IMR-90 (cell line): ENCODE measurements around the gene DMXL1. TPM values are rescaled to one million over a fixed set of nuclear protein-coding genes. Genes with fewer than 3 reads are reported as not detected.

Experiments
- ATAC-seq: fragments of 200-7000 bp; cut with Tn5 transposase; 2 replicates; pipeline ENCODE4 v1.9.1; 2020; ENCODE audit warnings: low read depth, mild to moderate bottlenecking, moderate library complexity
- BruUV-seq: library from RNA; stranded (reverse); fragments of 400-500 nt; replicated peaks from 2 replicates; lab custom pipeline; 2021; lab: Mats Ljungman, UMichigan
- CTCF ChIA-PET: fragments of 300-600 bp; formaldehyde crosslinking; extraction: SDS; loops from one replicate; lab custom pipeline; 2021; ENCODE audit warnings: antibody characterized with exemption; lab: Yijun Ruan, JAX
- POLR2A ChIA-PET: fragments of 300-600 bp; sonication (Branson Sonifier 250); formaldehyde crosslinking; loops from one replicate; lab custom pipeline; 2022; ENCODE audit warnings: antibody characterized with exemption; ENCODE audit not compliant: unreplicated experiment; lab: Charles Lee
- DNase-seq: peaks from one replicate; pipeline ENCODE4 v3.0.0; 2013
- H2AFZ ChIP-seq: replicated peaks from 2 replicates; pipeline ENCODE3; 2013; ENCODE audit warnings: low read length, mild to moderate bottlenecking; ENCODE audit not compliant: poor library complexity
- H2AK5ac ChIP-seq: 2 replicates; pipeline ENCODE4 v1.6.1; 2013; ENCODE audit warnings: low read depth, low read length, inconsistent platforms
- H2AK9ac ChIP-seq: replicated peaks from 2 replicates; pipeline ENCODE3; 2013; ENCODE audit warnings: mild to moderate bottlenecking, low read depth, low read length, moderate library complexity; ENCODE audit not compliant: poor library complexity
- H2BK120ac ChIP-seq: 2 replicates; pipeline ENCODE4 v1.6.1; 2013; ENCODE audit warnings: low read depth, low read length, inconsistent platforms
- H2BK15ac ChIP-seq: 3 replicates; pipeline ENCODE4 v1.6.1; 2013; ENCODE audit warnings: low read depth, low read length, inconsistent platforms
- H2BK20ac ChIP-seq: 2 replicates; pipeline ENCODE4 v1.6.1; 2013; ENCODE audit warnings: low read depth, mild to moderate bottlenecking, inconsistent platforms, low read length, moderate library complexity
- H2BK5ac ChIP-seq: 2 replicates; pipeline ENCODE4 v1.6.1; 2013; ENCODE audit warnings: mild to moderate bottlenecking, low read depth, low read length, inconsistent platforms; ENCODE audit not compliant: poor library complexity, severe bottlenecking
- H3K14ac ChIP-seq: replicated peaks from 2 replicates; pipeline ENCODE4 v1.6.1; 2013; ENCODE audit warnings: low read depth, low read length, inconsistent platforms
- H3K18ac ChIP-seq: 2 replicates; pipeline ENCODE4 v1.6.1; 2013; ENCODE audit warnings: low read depth, low read length, control low read depth
- H3K23ac ChIP-seq: 2 replicates; pipeline ENCODE4 v1.6.1; 2013; ENCODE audit warnings: low read depth, low read length, inconsistent platforms
- H3K27ac ChIP-seq: 2 replicates; pipeline ENCODE4 v1.5.1; 2013; ENCODE audit warnings: mild to moderate bottlenecking, control low read depth, low read length; ENCODE audit not compliant: insufficient read depth
- H3K27me3 ChIP-seq: 2 replicates; pipeline ENCODE4 v1.6.1; 2013; ENCODE audit warnings: low read length; ENCODE audit not compliant: control insufficient read depth, insufficient read depth
- H3K36me3 ChIP-seq: 2 replicates; pipeline ENCODE4 v1.6.1; 2013; ENCODE audit warnings: low read length, mixed read lengths; ENCODE audit not compliant: control insufficient read depth, insufficient read depth
- H3K4ac ChIP-seq: 2 replicates; pipeline ENCODE4 v1.6.1; 2013; ENCODE audit warnings: low read depth, low read length, inconsistent platforms
- H3K4me1 ChIP-seq: 2 replicates; pipeline ENCODE4 v1.6.1; 2013; ENCODE audit warnings: low read length, mixed read lengths; ENCODE audit not compliant: control insufficient read depth, insufficient read depth
- H3K4me2 ChIP-seq: 2 replicates; pipeline ENCODE4 v1.6.1; 2013; ENCODE audit warnings: low read depth, mild to moderate bottlenecking, control low read depth, low read length, moderate library complexity
- H3K4me3 ChIP-seq: 2 replicates; pipeline ENCODE4 v1.5.1; 2013; ENCODE audit warnings: low read depth, mild to moderate bottlenecking, control low read depth, low read length, moderate library complexity; ENCODE audit not compliant: insufficient read depth
- H3K56ac ChIP-seq: 2 replicates; pipeline ENCODE4 v1.6.1; 2013; ENCODE audit warnings: low read length, inconsistent platforms; ENCODE audit not compliant: insufficient read depth; ENCODE audit errors: extremely low read depth
- H3K79me1 ChIP-seq, 2 experiments: 2 replicates each; pipeline ENCODE4 v1.6.1; 2013; ENCODE audit warnings: low read length in 2 of 2, inconsistent platforms in 1 of 2, low read depth in 1 of 2
- H3K9ac ChIP-seq: 2 replicates; pipeline ENCODE4 v1.6.1; 2013; ENCODE audit warnings: low read depth, low read length, control low read depth
- H3K9me1 ChIP-seq: 2 replicates; pipeline ENCODE4 v1.6.1; 2013; ENCODE audit warnings: low read length, inconsistent platforms; ENCODE audit not compliant: insufficient read depth
- H3K9me3 ChIP-seq: 2 replicates; pipeline ENCODE4 v1.6.1; 2013; ENCODE audit warnings: low read length; ENCODE audit not compliant: control insufficient read depth, insufficient read depth
- H4K20me1 ChIP-seq: 2 replicates; pipeline ENCODE4 v1.6.1; 2013; ENCODE audit warnings: low read length, inconsistent platforms; ENCODE audit not compliant: insufficient read depth
- H4K5ac ChIP-seq: 2 replicates; pipeline ENCODE4 v1.6.1; 2013; ENCODE audit warnings: mild to moderate bottlenecking, low read depth, low read length, control low read depth
- H4K8ac ChIP-seq, 2 experiments: 2 replicates each; pipeline ENCODE4 v1.6.1; 2013; ENCODE audit warnings: low read depth in 2 of 2, low read length in 2 of 2, control low read depth in 1 of 2, inconsistent platforms in 1 of 2
- H4K91ac ChIP-seq: 2 replicates; pipeline ENCODE4 v1.6.1; 2013; ENCODE audit warnings: low read depth, low read length, inconsistent platforms; ENCODE audit not compliant: insufficient read depth
- CEBPB ChIP-seq: IDR thresholded peaks from 2 replicates; pipeline ENCODE4 v1.6.1; 2012; ENCODE audit warnings: low read depth, low read length, improper control_type of control experiment
- FOS ChIP-seq: fragments of 150-350 bp; IDR thresholded peaks from 2 replicates; pipeline ENCODE4 v1.6.1; 2016; ENCODE audit warnings: low read depth, low read length
- MAZ ChIP-seq: IDR thresholded peaks from 2 replicates; pipeline ENCODE4 v1.6.1; 2012; ENCODE audit warnings: low read depth, mild to moderate bottlenecking, low read length, improper control_type of control experiment, moderate library complexity, borderline replicate concordance
- POLR2A ChIP-seq: IDR thresholded peaks from 2 replicates; pipeline ENCODE4 v1.6.1; 2012; ENCODE audit warnings: mild to moderate bottlenecking, low read depth, low read length
- WGBS, 2 experiments: methylation state at CpG; one replicate each; pipeline versions ENCODE4 v1.1.5 to v1.1.7; 2013; ENCODE audit warnings: missing lambda C conversion rate in 2 of 2; ENCODE audit not compliant: insufficient read length in 1 of 2; ENCODE audit errors: extremely low coverage in 2 of 2; 5-methylcytosine and 5-hydroxymethylcytosine counted together
- dilution Hi-C: fragments of 300-500 bp; cut with HindIII; formaldehyde crosslinking; loops from one replicate; pipeline ENCODE4 v1.14.3; 2018; ENCODE audit warnings: low sequenced_read_pairs; ENCODE audit not compliant: unreplicated experiment
- in situ Hi-C: fragments of 300-500 bp; cut with MboI; formaldehyde crosslinking; loops from 3 replicates; pipeline ENCODE4 v1.14.3; 2019; ENCODE audit warnings: low sequenced_read_pairs, inconsistent platforms, mixed read lengths
- intact Hi-C: fragments of 100-400 bp; cut with micrococcal nuclease; formaldehyde crosslinking; loops from 2 replicates; pipeline ENCODE4 v1.10.0; 2022
- polyA plus RNA-seq, 3 experiments: library from polyadenylated mRNA; depleted of rRNA; stranded (reverse); fragments of >200 nt; gene quantifications; 2 replicates each; pipeline ENCODE4 v1.2.3, GENCODE V29; 2012; ENCODE audit warnings: low replicate concordance in 1 of 3
- total RNA-seq: library from RNA; depleted of rRNA; stranded (reverse); fragments of >200 nt; gene quantifications from 2 replicates; pipeline ENCODE4 v1.2.3, GENCODE V29; 2012

The DMXL1 gene
- total and polyA plus RNA-seq, 2 of the 4 experiments (the other 2 are of a cell fraction): 8.1 to 21.5 TPM

- CTCF ChIA-PET: interaction anchor here (1.0 kb wide), 1 partner anchor 11 kb away, joined by 3 read pairs; no protein-coding TSS in a partner anchor
- POLR2A ChIA-PET: no interaction called here
Measured at GRCh38 chr5:119274030-119274766, 203.3 kb downstream of the DMXL1 start.

More at GRCh38 chr5:119274030-119274766, 203.3 kb downstream of the DMXL1 start:
- no peak overlapping the region for H3K9ac ChIP-seq
- peak overlapping the region; percentile 18 for H2BK5ac ChIP-seq
- in situ Hi-C loops (no loop called here), intact Hi-C loops (no loop called here), dilution Hi-C loops (no loop called here)
- peak overlapping the region in 1 of 2 experiments; percentile 6; a peak in 1 of 4 replicates for H4K8ac ChIP-seq
- peak; percentile 35 for DNase-seq
- H2BK15ac ChIP-seq: 0 out of 3 replicates have a peak overlapping the region, but pooled peaks have one; percentile 19
- H3K23ac ChIP-seq: peak overlapping the region; percentile 29
- no peaks in the 10 kb centered on the region for H3K36me3 ChIP-seq
- no peak overlapping the region for H4K5ac ChIP-seq
- H3K56ac ChIP-seq: no peak overlapping the region
- H2BK20ac ChIP-seq: peak overlapping the region; percentile 1
- H3K27me3 ChIP-seq: no peaks in the 10 kb centered on the region
- H3K4ac ChIP-seq: peak overlapping the region; percentile 41; the same call in 1 of the 2 replicates
- peak overlapping the region; percentile 32 for H2AK5ac ChIP-seq
- no peak overlapping the region for H3K14ac ChIP-seq
- 0 out of 2 replicates have a peak overlapping the region, but pooled peaks have one; percentile 1 for H3K18ac ChIP-seq
- no TSS peak for BruUV-seq
- WGBS, 2 experiments: 100% methylated on average over 2 of the region's 5 CpGs; no CpG with 5 or more reads in 1 of the 2 experiments
- no peaks in the 10 kb centered on the region for H3K9me3 ChIP-seq
- H3K79me1 ChIP-seq: peaks cover 27 to 48% of the 10 kb centered on the region in 2 experiments
- H3K4me2 ChIP-seq: peak overlapping the region; percentile 7; the same call in 1 of the 2 replicates
- no peak overlapping the region for H3K27ac ChIP-seq
- H3K4me3 ChIP-seq: no peak overlapping the region
- no peak overlapping the region for H4K91ac ChIP-seq
- peaks cover 14% of the 10 kb centered on the region for H3K9me1 ChIP-seq
- ATAC-seq: no peak
- peak overlapping the region; percentile 30 for H2BK120ac ChIP-seq
- H2AFZ ChIP-seq: peak overlapping the region; percentile 2
- TF ChIP-seq CEBPB: no peak
- TF ChIP-seq POLR2A: no peak
- no peak for TF ChIP-seq MAZ
- no peak for TF ChIP-seq FOS
- H3K4me1 ChIP-seq: peaks cover 15% of the 10 kb centered on the region
- H2AK9ac ChIP-seq: no peak overlapping the region
- H4K20me1 ChIP-seq: no peaks in the 10 kb centered on the region
